SK-MEL-5 (cell line): Measurements from ENCODE around the gene NPFFR1. TPM values are rescaled to one million over a fixed set of nuclear protein-coding genes. Genes with fewer than 3 reads are reported as not detected.
A peak's percentile ranks its signal among the peaks of the same experiment; 100 is the strongest.

Source experiments
- DNase-seq: peaks from one replicate; pipeline ENCODE4 v3.0.0-alpha.2; 2016; ENCODE audit warnings: low read depth, low spot score
- in situ Hi-C: cut with HindIII; loops from 2 replicates; pipeline ENCODE4 v1.10.0; 2016; ENCODE audit warnings: low sequenced_read_pairs, high pct_unique_total_duplicates, low pct_unique_long_range_greater_than_20kb
- polyA plus RNA-seq, 2 experiments: library from polyadenylated mRNA; depleted of rRNA; stranded (reverse); fragments of >200 nt; gene quantifications; 2 replicates each; pipeline ENCODE4 v1.2.3, GENCODE V29; 2015
- total RNA-seq: library from RNA; depleted of rRNA; stranded (reverse); fragments of >200 nt; shearing (Covaris generic); gene quantifications from 2 replicates; pipeline ENCODE4 v1.2.3, GENCODE V29; 2014; rRNA removed

NPFFR1 gene
- total RNA-seq = not detected in 2 replicates
- not detected in 2 replicates for polyA plus RNA-seq (2015; cell fraction: cytosol; rRNA removed)
- not detected in 2 replicates for polyA plus RNA-seq (2015; cell fraction: nucleus; rRNA removed)

- DNase-seq = no peak
- in situ Hi-C loops = no loop called here
These were observed at the start of gene NPFFR1 for GRCh38 chr10:70283445-70284399. Gene NPFFR1 (minus strand): TSS chr10:70284004. CDS start chr10:70283676, 328 bp downstream.

- in situ Hi-C loops = loop anchor here (25.0 kb wide), 1 partner anchor 96 kb away; the partner anchor contains the start of gene PPA1
- no peak for DNase-seq
These were observed 49.5 kb upstream of the NPFFR1 start for GRCh38 chr10:70333268-70333667.

GRCh38 chr10:70331486-70332268, 47.9 kb upstream of the NPFFR1 start:
- in situ Hi-C loops = loop anchor here (25.0 kb wide), 1 partner anchor 94 kb away; the partner anchor contains the start of gene PPA1
- peak; percentile 72 for DNase-seq

GRCh38 chr10:70331160-70331485, 47.3 kb upstream of the NPFFR1 start:
- no peak for DNase-seq
- in situ Hi-C loops = loop anchor here (25.0 kb wide), 1 partner anchor 94 kb away; the partner anchor contains the start of gene PPA1

- in situ Hi-C loops = loop anchor here (25.0 kb wide), 1 partner anchor 93 kb away; the partner anchor contains the start of gene PPA1
- no peak for DNase-seq
These were observed 46.9 kb upstream of the NPFFR1 start for GRCh38 chr10:70330671-70331070.

- in situ Hi-C loops = loop anchor here (25.0 kb wide), 1 partner anchor 92 kb away; the partner anchor contains the start of gene PPA1
- no peak for DNase-seq
These were observed 45.2 kb upstream of the NPFFR1 start for GRCh38 chr10:70328967-70329366.

- DNase-seq = no peak
- in situ Hi-C loops = loop anchor here (25.0 kb wide), 1 partner anchor 91 kb away; the partner anchor contains the start of gene PPA1
These were observed 44.2 kb upstream of the NPFFR1 start for GRCh38 chr10:70328018-70328417.

GRCh38 chr10:70324951-70325781, 41.4 kb upstream of the NPFFR1 start:
- no peak for DNase-seq
- in situ Hi-C loops = loop anchor here (25.0 kb wide), 1 partner anchor 88 kb away; the partner anchor contains the start of gene PPA1

GRCh38 chr10:70324339-70324861, 40.6 kb upstream of the NPFFR1 start:
- DNase-seq = no peak
- in situ Hi-C loops = no loop called here

- no peak for DNase-seq
- in situ Hi-C loops = no loop called here
These were observed 40.0 kb upstream of the NPFFR1 start for GRCh38 chr10:70323697-70324338.

GRCh38 chr10:70323138-70323696, 39.4 kb upstream of the NPFFR1 start:
- no peak for DNase-seq
- in situ Hi-C loops = no loop called here

- in situ Hi-C loops = no loop called here
- no peak for DNase-seq
These were observed 38.4 kb upstream of the NPFFR1 start for GRCh38 chr10:70321897-70322890.

GRCh38 chr10:70321233-70321632, 37.4 kb upstream of the NPFFR1 start:
- in situ Hi-C loops = no loop called here
- DNase-seq = no peak

GRCh38 chr10:70320751-70321150, 36.9 kb upstream of the NPFFR1 start:
- in situ Hi-C loops = no loop called here
- DNase-seq = peak; percentile 3

GRCh38 chr10:70319824-70320223, 36.0 kb upstream of the NPFFR1 start:
- no peak for DNase-seq
- in situ Hi-C loops = no loop called here
